ENCODE measurements around the gene NOC2L. TPM values are rescaled to one million over a fixed set of nuclear protein-coding genes. Genes with fewer than 3 reads are reported as not detected.

The NOC2L gene
- total and polyA plus RNA-seq, 7 experiments from 2014 or later, result 46.6 to 88.3 (median 67.9) TPM

DNA sequence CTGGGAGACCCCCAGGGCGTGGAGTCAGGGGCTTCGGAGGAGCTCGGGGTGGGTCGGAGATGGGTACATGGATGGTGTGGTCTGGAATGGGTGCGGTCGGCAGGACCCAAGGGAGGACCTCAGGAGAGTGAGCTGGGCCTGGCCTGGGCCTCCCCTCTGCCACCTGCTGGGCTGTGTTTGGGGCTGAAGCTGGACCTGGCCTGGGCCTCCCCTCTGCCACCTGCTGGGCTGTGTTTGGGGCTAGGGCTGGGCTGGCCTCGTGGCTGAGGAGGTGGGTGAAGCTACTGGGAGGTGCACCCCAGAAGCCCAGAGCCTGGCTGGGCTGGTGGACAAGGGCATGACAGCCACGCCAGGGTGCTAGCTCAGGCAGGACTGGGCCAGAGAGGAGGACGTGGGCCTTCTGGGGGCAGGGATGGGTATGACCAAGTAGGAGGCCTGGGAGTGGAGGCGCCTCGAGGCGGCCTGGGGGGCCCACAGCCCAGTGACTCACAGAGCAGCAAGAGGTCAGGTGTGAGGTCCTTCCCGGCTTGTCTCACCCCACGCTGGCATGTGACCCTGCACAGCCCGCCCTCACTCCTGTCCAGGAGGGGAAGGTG lies 20.9 kb downstream of the NOC2L start:
- POLR2A ChIA-PET, result no interaction called here
- CTCF ChIA-PET, result interaction anchor here (0.6 to 1.0 kb wide), 2 partner anchors 32 to 76 kb away, joined by 3 to 4 read pairs; no protein-coding TSS in a partner anchor
- Histone ChIP-seq H3K4me1 (ENCODE audit: control insufficient read depth in 2 of 2, insufficient read depth in 2 of 2, low read length in 2 of 2) (peaks cover 3 to 18% of the 10 kb centered on the region in 2 donors), H3K27me3 (ENCODE audit: control insufficient read depth in 2 of 2, insufficient read depth in 2 of 2, low read length in 2 of 2) (peaks cover 3 to 11% of the 10 kb centered on the region in 2 donors), H3K27ac (ENCODE audit: low read depth, low read length) (no peak overlapping the region), H3K9me3 (ENCODE audit: control insufficient read depth in 2 of 3, low read length in 3 of 3) (no peaks in the 10 kb centered on the region), H3K36me3 (ENCODE audit: control insufficient read depth in 2 of 3, insufficient read depth in 3 of 3, low read length in 3 of 3) (no peaks in the 10 kb centered on the region), H3K4me3 (ENCODE audit: low read length) (no peak overlapping the region)
- DNase-seq, result no peak
- peak; percentile 48 for ATAC-seq
- Mint-ChIP-seq H3K9me3 (no peaks in the 10 kb centered on the region), H3K4me1 (peaks cover 4 to 11% (median 10%) of the 10 kb centered on the region in 7 donors), H3K27ac (no peak overlapping the region), H3K27me3 (peaks cover 10 to 54% (median 26%) of the 10 kb centered on the region in 5 donors), H3K4me3 (peak overlapping the region in 2 of 10 donors; percentile 12 to 30), H3K36me3 (peaks cover 0 to 1% (median 0%) of the 10 kb centered on the region in 5 donors)
- intact Hi-C loops (cut with micrococcal nuclease), result no loop called here

DNA sequence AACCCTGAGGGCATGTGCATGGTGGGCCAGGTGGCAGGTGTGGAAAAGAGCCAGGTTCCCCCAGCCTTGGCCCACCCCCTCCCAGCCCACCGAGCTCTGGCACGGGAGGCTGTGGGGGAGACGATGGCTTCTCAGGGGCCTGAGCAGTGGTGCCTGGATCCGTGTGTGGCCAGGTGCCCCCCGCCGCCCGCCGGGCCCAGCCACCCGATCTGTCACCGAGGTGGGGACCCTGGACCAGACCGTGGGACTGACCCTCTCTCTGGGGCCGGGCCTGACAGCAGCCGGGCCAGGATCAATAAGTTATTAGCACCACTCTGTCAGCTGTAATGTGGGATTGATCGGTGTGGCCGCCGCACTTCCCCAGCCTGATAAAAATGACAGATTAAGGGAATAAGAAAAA lies 21.5 kb downstream of the NOC2L start:
- no peak for DNase-seq
- H3K36me3 ChIP-seq (ENCODE audit: control insufficient read depth in 2 of 3, insufficient read depth in 3 of 3, low read length in 3 of 3), result no peaks in the 10 kb centered on the region
- Mint-ChIP-seq H3K36me3 (peaks cover 0 to 1% (median 0%) of the 10 kb centered on the region in 5 donors), H3K4me1 (peaks cover 4 to 10% (median 9%) of the 10 kb centered on the region in 7 donors), H3K4me3 (no peak overlapping the region), H3K27me3 (peaks cover 10 to 54% (median 26%) of the 10 kb centered on the region in 5 donors), H3K27ac (no peak overlapping the region), H3K9me3 (no peaks in the 10 kb centered on the region)
- intact Hi-C loops (cut with micrococcal nuclease), result no loop called here
- H3K9me3 ChIP-seq (ENCODE audit: control insufficient read depth in 2 of 3, low read length in 3 of 3), result no peaks in the 10 kb centered on the region
- ATAC-seq, result no peak
- H3K27me3 ChIP-seq (ENCODE audit: control insufficient read depth in 2 of 2, insufficient read depth in 2 of 2, low read length in 2 of 2), result peaks cover 3 to 7% of the 10 kb centered on the region in 2 donors
- POLR2A ChIA-PET, result no interaction called here
- H3K4me3 ChIP-seq (ENCODE audit: low read length), result no peak overlapping the region
- peaks cover 3 to 13% of the 10 kb centered on the region in 2 donors for H3K4me1 ChIP-seq (ENCODE audit: control insufficient read depth in 2 of 2, insufficient read depth in 2 of 2, low read length in 2 of 2)
- H3K27ac ChIP-seq (ENCODE audit: low read depth, low read length), result no peak overlapping the region
- CTCF ChIA-PET, result interaction anchor here (1.0 kb wide), 1 partner anchor 31 kb away, joined by 4 read pairs; no protein-coding TSS in a partner anchor

DNA sequence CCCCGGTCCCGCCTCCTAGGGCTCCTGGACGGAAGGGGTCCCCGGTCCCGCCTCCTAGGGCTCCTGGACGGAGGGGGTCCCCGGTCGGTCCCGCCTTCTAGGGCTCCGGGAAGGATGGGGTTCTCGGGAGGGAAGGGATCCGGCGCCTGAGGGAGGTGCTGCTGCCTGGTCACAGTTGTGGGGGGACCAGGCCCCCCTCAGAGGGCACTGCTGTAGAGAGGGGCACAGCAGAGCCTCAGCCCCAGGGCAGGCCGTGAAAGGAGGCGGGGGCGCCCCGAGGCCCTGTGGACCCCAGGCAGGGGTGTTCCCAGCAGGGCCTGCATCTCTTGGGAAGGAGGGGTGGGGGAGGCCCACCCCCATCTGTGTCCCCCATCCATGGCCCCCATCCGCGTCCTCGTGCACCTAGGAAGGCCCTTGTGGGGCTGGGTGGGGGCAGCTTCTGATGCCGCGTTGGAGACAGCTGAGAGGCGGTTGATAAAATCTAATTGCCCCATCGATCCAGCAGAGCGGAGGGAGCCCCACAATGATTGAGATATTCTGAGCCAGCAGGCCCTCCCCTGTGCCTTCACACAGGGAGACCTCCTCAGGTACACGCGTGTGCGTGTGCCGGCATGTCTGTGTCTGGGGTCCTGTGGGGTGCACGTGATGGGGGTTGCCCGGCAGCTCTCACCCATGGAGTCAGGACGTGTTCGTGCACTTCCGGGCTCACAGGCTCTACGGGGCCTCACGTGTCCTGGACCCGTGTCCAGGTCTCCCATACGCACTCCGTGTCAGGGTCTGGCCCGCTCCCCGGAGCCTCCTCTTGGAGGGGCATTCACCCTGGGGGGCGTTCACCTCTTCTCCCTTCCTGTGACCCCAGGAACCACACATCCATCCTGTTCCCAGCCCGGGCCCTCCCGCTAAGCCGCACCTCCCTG lies 22.4 kb downstream of the NOC2L start:
- DNase-seq (no peak), ATAC-seq (no peak)
- Histone ChIP-seq H3K4me1 (ENCODE audit: control insufficient read depth in 2 of 2, insufficient read depth in 2 of 2, low read length in 2 of 2) (peaks cover 3 to 12% of the 10 kb centered on the region in 2 donors), H3K27ac (ENCODE audit: low read depth, low read length) (no peak overlapping the region), H3K4me3 (ENCODE audit: low read length) (no peak overlapping the region), H3K27me3 (ENCODE audit: control insufficient read depth in 2 of 2, insufficient read depth in 2 of 2, low read length in 2 of 2) (peaks cover 3 to 7% of the 10 kb centered on the region in 2 donors), H3K9me3 (ENCODE audit: control insufficient read depth in 2 of 3, low read length in 3 of 3) (no peaks in the 10 kb centered on the region), H3K36me3 (ENCODE audit: control insufficient read depth in 2 of 3, insufficient read depth in 3 of 3, low read length in 3 of 3) (no peaks in the 10 kb centered on the region)
- peaks cover 0 to 1% (median 0%) of the 10 kb centered on the region in 5 donors for H3K36me3 Mint-ChIP-seq
- POLR2A ChIA-PET, result no interaction called here
- H3K4me1 Mint-ChIP-seq, result peaks cover 4 to 10% (median 9%) of the 10 kb centered on the region in 7 donors
- H3K27me3 Mint-ChIP-seq, result peaks cover 10 to 56% (median 27%) of the 10 kb centered on the region in 5 donors
- intact Hi-C loops (cut with micrococcal nuclease), result no loop called here
- H3K4me3 Mint-ChIP-seq, result no peak overlapping the region
- CTCF ChIA-PET, result no interaction called here
- no peak overlapping the region for H3K27ac Mint-ChIP-seq
- H3K9me3 Mint-ChIP-seq, result no peaks in the 10 kb centered on the region

DNA sequence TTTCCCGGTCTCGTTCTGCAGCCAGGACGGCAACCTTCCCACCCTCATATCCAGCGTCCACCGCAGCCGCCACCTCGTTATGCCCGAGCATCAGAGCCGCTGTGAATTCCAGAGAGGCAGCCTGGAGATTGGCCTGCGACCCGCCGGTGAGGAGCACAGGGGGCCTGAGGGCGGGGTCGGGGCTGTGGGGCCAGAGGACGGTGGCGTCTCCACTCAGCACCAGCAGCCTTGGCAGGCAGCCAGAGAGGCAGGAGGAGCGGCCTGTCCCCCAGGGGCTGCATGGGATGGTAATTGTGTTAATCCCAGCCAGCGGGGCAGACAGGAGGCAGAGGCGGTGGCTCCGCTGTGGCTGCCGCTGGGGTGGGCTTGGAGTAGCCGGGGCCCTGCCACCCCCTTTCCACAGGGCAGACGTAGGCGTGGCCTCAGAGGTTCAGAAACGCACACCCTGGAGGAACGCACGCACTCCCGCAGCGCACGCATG lies 23.3 kb downstream of the NOC2L start:
- DNase-seq, result no peak
- Histone ChIP-seq H3K27me3 (ENCODE audit: control insufficient read depth in 2 of 2, insufficient read depth in 2 of 2, low read length in 2 of 2) (peaks cover under 1 to 1% of the 10 kb centered on the region in 2 donors), H3K27ac (ENCODE audit: low read depth, low read length) (no peak overlapping the region), H3K4me1 (ENCODE audit: control insufficient read depth in 2 of 2, insufficient read depth in 2 of 2, low read length in 2 of 2) (peaks cover 0 to 5% of the 10 kb centered on the region in 2 donors), H3K36me3 (ENCODE audit: control insufficient read depth in 2 of 3, insufficient read depth in 3 of 3, low read length in 3 of 3) (no peaks in the 10 kb centered on the region), H3K9me3 (ENCODE audit: control insufficient read depth in 2 of 3, low read length in 3 of 3) (no peaks in the 10 kb centered on the region), H3K4me3 (ENCODE audit: low read length) (no peak overlapping the region)
- no peak overlapping the region for H3K27ac Mint-ChIP-seq
- H3K4me1 Mint-ChIP-seq, result peaks cover 0 to 6% (median 3%) of the 10 kb centered on the region in 7 donors
- H3K36me3 Mint-ChIP-seq, result no peaks in the 10 kb centered on the region
- intact Hi-C loops (cut with micrococcal nuclease), result no loop called here
- H3K9me3 Mint-ChIP-seq, result no peaks in the 10 kb centered on the region
- peaks cover 10 to 53% (median 28%) of the 10 kb centered on the region in 5 donors for H3K27me3 Mint-ChIP-seq
- CTCF ChIA-PET, result no interaction called here
- H3K4me3 Mint-ChIP-seq, result peak overlapping the region in 1 of 10 donors; percentile 66
- no peak for ATAC-seq
- POLR2A ChIA-PET, result no interaction called here

DNA sequence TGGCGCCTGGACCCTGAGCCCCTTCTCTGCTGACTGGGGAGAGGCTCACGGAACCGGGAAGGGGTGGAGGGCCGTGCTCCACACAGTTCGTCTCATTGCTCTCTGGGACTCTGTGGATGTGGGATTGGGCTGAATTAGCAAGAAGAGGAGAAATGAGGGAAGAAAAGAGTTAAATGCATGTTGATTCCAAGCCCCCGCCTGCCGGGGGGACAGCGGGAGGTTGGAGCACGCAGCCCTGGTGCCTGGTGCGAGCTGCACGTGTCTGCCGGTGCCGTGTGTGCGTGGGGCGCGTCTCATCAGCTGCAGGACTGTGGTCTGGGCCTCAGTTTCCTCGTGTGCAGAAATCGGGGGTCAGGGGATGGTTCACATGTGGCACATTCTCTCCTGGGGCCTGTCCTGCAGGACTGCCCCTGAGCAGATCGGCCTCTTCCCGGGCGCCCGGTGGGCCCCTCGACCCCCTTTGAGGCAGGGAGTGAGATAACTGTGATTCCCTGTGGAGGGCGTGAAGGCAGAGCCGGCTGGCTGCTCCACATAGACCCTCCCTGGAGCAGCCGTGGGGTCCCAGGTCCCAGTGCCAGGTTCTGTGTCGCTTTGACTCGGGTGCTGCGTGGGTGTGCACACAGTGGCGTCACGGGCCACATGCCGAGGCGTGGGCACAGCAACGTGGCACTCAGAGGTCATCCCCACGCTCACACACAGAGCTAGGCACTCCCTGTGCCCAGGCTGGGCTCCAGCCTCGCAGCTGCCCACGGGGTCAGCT lies 23.9 kb downstream of the NOC2L start:
- H3K4me3 Mint-ChIP-seq, result peak overlapping the region in 2 of 10 donors; percentile 2 to 66
- POLR2A ChIA-PET, result no interaction called here

DNA sequence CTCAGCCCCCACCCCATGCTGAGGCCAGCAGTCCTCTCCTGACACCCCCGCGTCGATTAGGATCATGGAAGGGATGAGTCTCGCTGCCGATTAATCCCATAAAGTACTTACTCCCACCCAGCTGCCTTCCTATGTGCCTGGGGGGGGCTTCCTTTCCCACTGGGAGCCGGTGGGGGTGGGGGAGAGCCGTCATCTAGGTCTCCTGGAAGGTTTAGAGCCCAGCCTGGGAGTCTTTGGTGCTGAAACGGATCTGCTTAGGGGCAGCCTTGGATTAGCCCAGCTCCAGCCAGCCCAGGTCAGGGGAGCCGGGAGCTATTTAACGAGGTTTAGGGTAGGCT lies 25.5 kb downstream of the NOC2L start:
- Histone ChIP-seq H3K36me3 (ENCODE audit: control insufficient read depth in 2 of 3, insufficient read depth in 3 of 3, low read length in 3 of 3) (no peaks in the 10 kb centered on the region), H3K9me3 (ENCODE audit: control insufficient read depth in 2 of 3, low read length in 3 of 3) (no peaks in the 10 kb centered on the region), H3K4me1 (ENCODE audit: control insufficient read depth in 2 of 2, insufficient read depth in 2 of 2, low read length in 2 of 2) (no peaks in the 10 kb centered on the region), H3K27ac (ENCODE audit: low read depth, low read length) (no peak overlapping the region), H3K4me3 (ENCODE audit: low read length) (no peak overlapping the region), H3K27me3 (ENCODE audit: control insufficient read depth in 2 of 2, insufficient read depth in 2 of 2, low read length in 2 of 2) (no peaks in the 10 kb centered on the region)
- H3K4me3 Mint-ChIP-seq, result peak overlapping the region in 1 of 10 donors; percentile 41
- ATAC-seq, result no peak
- H3K27me3 Mint-ChIP-seq, result peaks cover 6 to 42% (median 22%) of the 10 kb centered on the region in 5 donors
- no peak overlapping the region for H3K27ac Mint-ChIP-seq
- intact Hi-C loops (cut with micrococcal nuclease), result no loop called here
- DNase-seq, result no peak
- H3K9me3 Mint-ChIP-seq, result no peaks in the 10 kb centered on the region
- CTCF ChIA-PET, result no interaction called here
- H3K36me3 Mint-ChIP-seq, result no peaks in the 10 kb centered on the region
- H3K4me1 Mint-ChIP-seq, result peaks cover 0 to 5% (median 0%) of the 10 kb centered on the region in 7 donors
- POLR2A ChIA-PET, result no interaction called here

More for the DNA sequence above, 23.9 kb downstream of the NOC2L start:
- DNase-seq (no peak), ATAC-seq (no peak)
- no peak overlapping the region for H3K27ac Mint-ChIP-seq
- H3K4me3 ChIP-seq (ENCODE audit: low read length), result no peak overlapping the region
- H3K4me1 ChIP-seq (ENCODE audit: control insufficient read depth in 2 of 2, insufficient read depth in 2 of 2, low read length in 2 of 2), result no peaks in the 10 kb centered on the region
- H3K36me3 ChIP-seq (ENCODE audit: control insufficient read depth in 2 of 3, insufficient read depth in 3 of 3, low read length in 3 of 3), result no peaks in the 10 kb centered on the region
- no peak overlapping the region for H3K27ac ChIP-seq (ENCODE audit: low read depth, low read length)
- peaks cover 10 to 49% (median 27%) of the 10 kb centered on the region in 5 donors for H3K27me3 Mint-ChIP-seq
- H3K27me3 ChIP-seq (ENCODE audit: control insufficient read depth in 2 of 2, insufficient read depth in 2 of 2, low read length in 2 of 2), result no peaks in the 10 kb centered on the region
- intact Hi-C loops (cut with micrococcal nuclease), result no loop called here
- no peaks in the 10 kb centered on the region for H3K36me3 Mint-ChIP-seq
- H3K9me3 Mint-ChIP-seq, result no peaks in the 10 kb centered on the region
- H3K9me3 ChIP-seq (ENCODE audit: control insufficient read depth in 2 of 3, low read length in 3 of 3), result no peaks in the 10 kb centered on the region
- H3K4me1 Mint-ChIP-seq, result peaks cover 0 to 6% (median 0%) of the 10 kb centered on the region in 7 donors
- CTCF ChIA-PET, result no interaction called here
